Parathyroid adenoma (tissue), 2 donors: ENCODE results near the gene TUFT1.

Experiments used
- H2AFZ ChIP-seq: fragments of 300-600 bp; sonication (generic); one replicate; pipeline ENCODE4 v1.7.0; 2017; ENCODE audit warnings: antibody characterized with exemption, mild to moderate bottlenecking
- H3K27ac ChIP-seq: fragments of 300-600 bp; sonication (generic); one replicate; pipeline ENCODE4 v1.7.0; 2017
- H3K27me3 ChIP-seq: fragments of 300-600 bp; sonication (generic); one replicate; pipeline ENCODE4 v1.7.0; 2017; ENCODE audit warnings: low read length; ENCODE audit not compliant: control insufficient read depth, insufficient read depth
- H3K36me3 ChIP-seq: fragments of 300-600 bp; sonication (generic); one replicate; pipeline ENCODE4 v1.7.0; 2017; ENCODE audit warnings: low read length; ENCODE audit not compliant: control insufficient read depth, insufficient read depth
- H3K4me1 ChIP-seq: fragments of 300-600 bp; sonication (generic); one replicate; pipeline ENCODE4 v1.7.0; 2017; ENCODE audit warnings: control low read depth
- H3K4me2 ChIP-seq: fragments of 300-600 bp; sonication (generic); one replicate; pipeline ENCODE4 v1.7.0; 2017; ENCODE audit warnings: low read length
- H3K4me3 ChIP-seq: fragments of 300-600 bp; sonication (generic); one replicate; pipeline ENCODE4 v1.7.0; 2017; ENCODE audit warnings: low read depth, low read length
- H3K79me2 ChIP-seq: fragments of 300-600 bp; sonication (generic); one replicate; pipeline ENCODE4 v1.7.0; 2017; ENCODE audit warnings: control low read depth
- H3K9ac ChIP-seq: fragments of 300-600 bp; sonication (generic); one replicate; pipeline ENCODE4 v1.7.0; 2017; ENCODE audit warnings: mild to moderate bottlenecking
- H3K9me3 ChIP-seq: fragments of 300-600 bp; sonication (generic); one replicate; pipeline ENCODE4 v1.7.0; 2017; ENCODE audit warnings: low read length; ENCODE audit not compliant: control insufficient read depth
- TF ChIP-seq, protein P1 (sequence below): fragments of 300-600 bp; sonication (generic); IDR thresholded peaks from one replicate; pipeline ENCODE4 v1.7.0; 2017; ENCODE audit warnings: antibody characterized with exemption, mild to moderate bottlenecking
- donor health status: primary hyperparathyroidism.

Gene TUFT1

DNA sequence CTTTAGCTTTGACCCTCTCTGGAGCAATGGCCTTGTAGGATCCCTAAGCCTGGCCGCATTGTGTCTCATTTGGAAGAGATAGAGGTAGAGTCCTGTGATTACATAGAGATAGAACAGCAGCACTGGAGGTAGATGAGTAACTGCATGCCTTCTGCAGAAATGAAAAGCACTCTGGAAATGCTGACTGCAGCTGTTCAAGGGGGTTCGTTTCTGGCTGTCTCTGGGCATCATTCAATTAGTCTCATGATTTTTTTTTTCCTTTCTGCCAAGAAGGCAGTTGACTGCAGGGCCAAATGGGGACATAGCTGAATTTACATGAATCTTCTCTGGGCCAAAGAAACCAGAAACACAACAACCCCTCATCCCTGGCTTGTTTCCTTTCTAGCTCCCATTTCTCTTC is 43.7 kb downstream of the TUFT1 start:
- no peaks in the 10 kb centered on the region for H3K36me3 ChIP-seq
- no peak overlapping the region for H3K9ac ChIP-seq
- H3K79me2 ChIP-seq = no peaks in the 10 kb centered on the region
- no peaks in the 10 kb centered on the region for H3K9me3 ChIP-seq
- no peak overlapping the region for H3K4me3 ChIP-seq
- TF ChIP-seq, protein P1, sequence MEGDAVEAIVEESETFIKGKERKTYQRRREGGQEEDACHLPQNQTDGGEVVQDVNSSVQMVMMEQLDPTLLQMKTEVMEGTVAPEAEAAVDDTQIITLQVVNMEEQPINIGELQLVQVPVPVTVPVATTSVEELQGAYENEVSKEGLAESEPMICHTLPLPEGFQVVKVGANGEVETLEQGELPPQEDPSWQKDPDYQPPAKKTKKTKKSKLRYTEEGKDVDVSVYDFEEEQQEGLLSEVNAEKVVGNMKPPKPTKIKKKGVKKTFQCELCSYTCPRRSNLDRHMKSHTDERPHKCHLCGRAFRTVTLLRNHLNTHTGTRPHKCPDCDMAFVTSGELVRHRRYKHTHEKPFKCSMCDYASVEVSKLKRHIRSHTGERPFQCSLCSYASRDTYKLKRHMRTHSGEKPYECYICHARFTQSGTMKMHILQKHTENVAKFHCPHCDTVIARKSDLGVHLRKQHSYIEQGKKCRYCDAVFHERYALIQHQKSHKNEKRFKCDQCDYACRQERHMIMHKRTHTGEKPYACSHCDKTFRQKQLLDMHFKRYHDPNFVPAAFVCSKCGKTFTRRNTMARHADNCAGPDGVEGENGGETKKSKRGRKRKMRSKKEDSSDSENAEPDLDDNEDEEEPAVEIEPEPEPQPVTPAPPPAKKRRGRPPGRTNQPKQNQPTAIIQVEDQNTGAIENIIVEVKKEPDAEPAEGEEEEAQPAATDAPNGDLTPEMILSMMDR = no peak
- peaks cover 10% of the 10 kb centered on the region for H3K4me1 ChIP-seq
- H3K4me2 ChIP-seq = peak overlapping the region; percentile 24
- no peak overlapping the region for H3K27ac ChIP-seq
- no peak overlapping the region for H2AFZ ChIP-seq
- H3K27me3 ChIP-seq = no peaks in the 10 kb centered on the region

DNA sequence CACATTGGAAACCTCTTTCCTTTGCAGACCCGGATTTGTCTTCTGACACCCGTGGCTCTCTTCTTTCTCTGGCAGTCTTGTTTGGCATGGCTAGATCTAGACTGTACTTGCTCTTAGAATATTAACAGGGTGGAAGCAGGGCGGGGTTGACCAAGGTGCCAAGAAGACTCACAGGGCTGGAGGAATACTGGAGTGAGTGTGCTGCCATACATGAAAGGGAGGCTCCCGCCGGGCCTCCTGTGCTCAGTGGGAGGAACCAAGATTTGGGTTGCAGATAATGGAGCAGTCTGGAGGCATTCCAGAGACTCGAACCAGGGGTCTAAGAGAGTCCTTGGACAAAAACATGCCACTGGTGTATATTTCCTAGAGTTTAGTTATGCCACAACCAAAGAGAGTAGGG is 44.2 kb downstream of the TUFT1 start:
- Histone ChIP-seq H2AFZ (no peak overlapping the region), H3K4me2 (peak overlapping the region; percentile 24), H3K27ac (no peak overlapping the region), H3K4me1 (peaks cover 9% of the 10 kb centered on the region), H3K79me2 (no peaks in the 10 kb centered on the region), H3K36me3 (no peaks in the 10 kb centered on the region), H3K9me3 (no peaks in the 10 kb centered on the region), H3K9ac (no peak overlapping the region), H3K27me3 (no peaks in the 10 kb centered on the region), H3K4me3 (no peak overlapping the region)
- TF ChIP-seq, protein P1 = no peak

DNA sequence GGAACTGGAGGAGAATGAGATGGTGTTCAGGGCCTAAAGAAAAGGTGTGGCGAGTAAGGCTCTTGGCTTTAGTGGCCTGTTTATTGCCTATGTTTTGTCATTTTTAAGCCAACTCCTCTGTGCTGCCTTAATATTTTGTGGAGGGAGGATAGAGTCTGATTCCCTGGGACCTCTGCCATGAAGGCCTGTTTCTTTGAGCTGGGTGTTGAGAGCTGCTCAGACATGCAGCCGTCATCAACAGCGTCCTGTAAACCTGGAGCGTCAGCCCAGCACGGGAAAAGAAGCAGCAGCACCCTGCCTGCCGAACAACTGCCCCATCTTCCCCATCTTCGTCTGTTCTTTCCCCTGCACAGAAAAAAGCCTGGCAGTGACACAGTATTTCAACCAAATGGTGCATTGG is 44.7 kb downstream of the TUFT1 start:
- Histone ChIP-seq H3K36me3 (no peaks in the 10 kb centered on the region), H2AFZ (no peak overlapping the region), H3K27me3 (no peaks in the 10 kb centered on the region), H3K4me3 (no peak overlapping the region), H3K4me1 (peaks cover 9% of the 10 kb centered on the region), H3K27ac (no peak overlapping the region), H3K9ac (no peak overlapping the region), H3K9me3 (no peaks in the 10 kb centered on the region), H3K4me2 (no peak overlapping the region), H3K79me2 (no peaks in the 10 kb centered on the region)
- TF ChIP-seq, protein P1 = no peak

DNA sequence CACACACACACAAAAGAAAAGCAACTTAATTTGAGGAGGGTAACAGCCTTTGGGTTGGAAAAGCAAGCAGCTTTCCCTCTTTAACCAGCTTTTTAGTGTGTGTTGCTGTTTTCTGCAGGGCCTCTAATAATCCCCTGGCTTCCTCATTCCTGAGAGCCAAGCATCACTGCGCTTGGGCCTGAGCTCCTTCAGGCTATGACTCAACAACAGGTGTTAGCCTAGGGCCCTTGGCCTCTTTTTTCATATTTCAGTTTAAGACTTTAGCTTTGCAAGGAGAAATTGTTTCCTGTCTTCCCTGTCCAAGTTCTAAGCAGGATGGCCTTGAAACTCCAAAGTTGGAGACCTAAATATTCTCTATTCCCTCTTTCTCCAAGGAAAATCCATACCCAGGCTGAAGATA is 45.5 kb downstream of the TUFT1 start:
- TF ChIP-seq, protein P1 = no peak
- H3K27ac ChIP-seq = no peak overlapping the region

DNA sequence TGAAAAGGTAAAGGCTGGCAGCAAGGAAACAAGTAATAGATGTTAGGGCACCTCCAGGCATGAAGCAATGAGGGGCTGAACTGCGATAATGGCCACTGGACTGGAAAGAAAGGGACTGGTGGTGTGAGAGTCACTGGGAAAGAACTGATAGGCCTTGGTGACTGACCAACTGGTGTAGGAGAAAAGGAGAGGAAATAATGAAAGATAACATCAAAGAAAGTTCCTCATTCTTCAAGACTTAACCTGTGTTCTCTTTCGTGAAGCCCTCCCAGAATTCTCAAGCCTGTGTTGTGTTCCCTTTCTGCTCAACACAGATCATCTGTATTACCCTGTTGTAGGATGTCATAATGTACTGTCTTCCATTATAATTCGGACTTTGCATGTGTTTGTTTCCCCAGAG is 50.9 kb downstream of the TUFT1 start:
- no peak overlapping the region for H3K9ac ChIP-seq
- H3K36me3 ChIP-seq = no peaks in the 10 kb centered on the region
- no peak overlapping the region for H3K4me2 ChIP-seq
- H2AFZ ChIP-seq = no peak overlapping the region
- H3K4me3 ChIP-seq = no peak overlapping the region
- H3K4me1 ChIP-seq = no peaks in the 10 kb centered on the region
- TF ChIP-seq, protein P1 = no peak
- no peaks in the 10 kb centered on the region for H3K9me3 ChIP-seq
- no peaks in the 10 kb centered on the region for H3K79me2 ChIP-seq
- no peaks in the 10 kb centered on the region for H3K27me3 ChIP-seq
- no peak overlapping the region for H3K27ac ChIP-seq

More for the DNA sequence above, 45.5 kb downstream of the TUFT1 start:
- Histone ChIP-seq H3K4me1 (peaks cover 9% of the 10 kb centered on the region), H3K9me3 (no peaks in the 10 kb centered on the region), H3K36me3 (no peaks in the 10 kb centered on the region), H3K9ac (no peak overlapping the region), H3K27me3 (no peaks in the 10 kb centered on the region), H3K79me2 (no peaks in the 10 kb centered on the region), H3K4me3 (no peak overlapping the region), H2AFZ (no peak overlapping the region), H3K4me2 (no peak overlapping the region)
